Suprapubic skin (tissue), 3 donors: ENCODE data around the gene FBXO17.

Experiments used
- CTCF ChIP-seq, 2 donors: fragments of 200-600 bp in 1 of 2; fragments of 450-650 bp in 1 of 2; sonication (generic) in 1 of 2; IDR thresholded peaks; one replicate each; pipeline ENCODE4 v1.5.1; 2016 to 2019; ENCODE audit warnings: antibody characterized with exemption in 2 of 2, mild to moderate bottlenecking in 1 of 2, moderate library complexity in 1 of 2
- EP300 ChIP-seq: sonication (generic); formaldehyde crosslinking; IDR thresholded peaks from one replicate; pipeline ENCODE4 v1.6.1; 2017; ENCODE audit warnings: antibody characterized with exemption
- POLR2A ChIP-seq, 2 donors: fragments of 450-650 bp; IDR thresholded peaks; one replicate each; pipeline ENCODE4 v1.6.1; 2017; ENCODE audit warnings: antibody characterized with exemption in 2 of 2, mild to moderate bottlenecking in 2 of 2, moderate library complexity in 2 of 2

GRCh38 chr19:38993271-38993670 lies 17.7 kb upstream of the FBXO17 start:
- TF ChIP-seq CTCF (IDR thresholded peaks at IDR 0.05) = no peak
- no peak for TF ChIP-seq EP300
- no peak for TF ChIP-seq POLR2A (IDR thresholded peaks at IDR 0.05)
